ENCODE measurements around the gene ZFHX3.

The ZFHX3 gene

DNA sequence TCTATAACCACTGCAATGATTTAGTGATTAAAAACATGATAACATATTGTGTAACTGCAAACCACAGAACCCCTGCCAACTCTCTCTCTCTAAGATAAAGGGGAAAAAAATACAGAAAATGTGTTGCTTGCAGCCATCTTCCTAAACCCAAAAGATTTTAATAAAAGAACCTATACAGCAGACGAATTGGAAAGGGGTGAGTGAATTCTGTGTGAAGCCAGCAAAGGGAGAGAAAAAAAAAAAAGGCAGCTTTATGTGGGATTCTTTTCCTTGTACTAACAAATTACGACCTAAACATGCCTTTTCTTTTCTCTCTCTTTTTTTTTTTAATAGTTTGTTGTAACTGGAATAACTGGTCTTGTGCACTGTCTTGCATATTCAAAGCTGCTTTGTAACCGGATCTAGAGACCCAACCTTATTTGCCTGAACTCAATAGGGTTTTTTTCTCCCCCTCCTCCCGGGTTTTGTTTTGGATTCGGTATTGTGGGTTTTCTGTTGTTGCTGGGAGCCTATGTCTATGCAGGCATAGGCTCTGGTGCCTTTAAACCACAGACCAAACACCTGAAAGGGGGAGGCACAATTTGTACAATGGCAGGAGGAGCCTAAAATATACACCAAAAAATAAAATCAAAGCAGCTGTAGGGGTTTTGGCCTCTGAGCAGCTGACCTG lies 7.0 kb upstream of the ZFHX3 start:
- DNase-seq = no peak

DNA sequence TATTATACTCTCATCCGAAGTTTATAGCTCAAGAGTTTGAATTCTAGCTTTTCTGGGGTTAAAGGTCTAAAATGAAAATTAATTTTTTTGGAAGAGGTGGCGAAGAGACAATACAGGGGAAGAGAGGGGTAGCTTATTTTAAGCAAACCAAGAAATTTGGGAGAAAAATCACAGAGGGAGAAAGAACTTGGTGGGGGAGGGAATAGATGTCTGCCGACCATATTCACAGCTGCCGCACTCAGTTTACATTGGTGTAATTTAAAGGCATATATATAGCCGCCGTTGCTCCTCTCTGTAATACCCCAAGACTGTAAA lies 6.5 kb upstream of the ZFHX3 start:
- no peak for DNase-seq

DNA sequence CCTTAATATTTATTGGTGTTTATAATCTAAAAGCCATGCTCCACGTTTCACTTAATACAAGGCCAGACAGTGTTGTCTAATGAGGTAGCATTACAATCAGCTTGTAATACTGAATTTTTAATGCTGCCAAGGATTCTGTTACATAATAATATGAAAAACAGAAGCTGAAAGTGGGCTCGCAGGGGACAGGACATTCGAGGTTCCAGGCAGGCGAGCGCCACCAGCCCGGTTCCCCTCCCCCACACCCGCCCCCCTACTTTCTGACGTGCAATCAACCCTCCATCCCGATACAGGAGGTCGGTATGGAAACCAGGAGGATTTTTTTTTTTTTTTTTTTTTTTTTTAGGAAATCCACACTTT lies 6.2 kb upstream of the ZFHX3 start:
- DNase-seq = no peak

DNA sequence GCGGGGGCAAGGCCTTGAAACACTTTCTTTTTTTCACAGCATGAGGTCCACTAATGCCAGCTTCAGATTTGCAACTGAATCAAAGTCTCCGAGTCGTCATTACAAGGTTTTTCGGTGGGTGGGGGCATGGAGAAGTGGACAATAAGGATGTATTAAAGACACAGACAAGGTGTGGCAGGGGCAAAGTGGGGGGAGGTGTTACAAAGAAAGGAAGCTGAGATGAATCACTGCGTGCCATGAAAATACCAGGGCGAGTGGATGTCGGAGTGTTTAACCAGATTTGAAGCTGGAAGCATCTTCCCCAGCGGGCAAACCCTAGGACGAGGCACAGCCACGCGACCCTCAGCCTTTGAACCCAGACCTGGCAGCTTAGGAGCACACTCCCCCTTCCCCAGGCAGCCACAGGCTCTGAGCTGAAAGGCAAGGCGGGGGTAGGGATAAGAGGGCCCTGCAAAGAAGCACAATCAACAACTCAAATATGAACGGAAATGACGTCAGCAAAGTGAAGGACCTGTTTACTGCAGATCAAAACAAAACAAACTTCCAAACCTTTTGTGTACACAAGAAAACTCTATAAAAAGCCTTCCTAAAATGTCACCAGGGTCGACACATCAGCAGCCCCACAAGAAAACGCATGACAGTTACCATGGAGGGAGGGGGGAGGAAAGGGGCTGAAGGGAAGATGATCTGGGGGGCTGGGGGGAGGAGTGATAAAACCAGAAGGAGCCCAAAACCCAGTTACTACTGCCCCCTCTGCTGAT lies 5.6 kb upstream of the ZFHX3 start:
- no peak for DNase-seq

DNA sequence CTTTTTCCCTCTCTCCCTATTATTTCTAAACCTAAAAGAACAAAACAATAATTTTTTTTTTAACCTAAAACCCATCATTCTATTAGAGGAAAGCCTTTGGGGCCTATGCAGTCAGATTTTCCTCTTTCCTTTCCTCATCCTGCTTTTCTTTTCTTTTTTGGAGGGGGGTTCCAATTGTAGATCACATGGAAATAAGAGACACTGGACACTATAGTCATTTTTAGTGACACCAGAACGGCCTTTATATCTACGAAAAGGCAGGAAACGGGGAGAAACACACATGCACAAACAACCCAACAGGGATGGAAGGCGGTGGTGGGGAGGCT lies 5.1 kb upstream of the ZFHX3 start:
- no peak for DNase-seq

DNA sequence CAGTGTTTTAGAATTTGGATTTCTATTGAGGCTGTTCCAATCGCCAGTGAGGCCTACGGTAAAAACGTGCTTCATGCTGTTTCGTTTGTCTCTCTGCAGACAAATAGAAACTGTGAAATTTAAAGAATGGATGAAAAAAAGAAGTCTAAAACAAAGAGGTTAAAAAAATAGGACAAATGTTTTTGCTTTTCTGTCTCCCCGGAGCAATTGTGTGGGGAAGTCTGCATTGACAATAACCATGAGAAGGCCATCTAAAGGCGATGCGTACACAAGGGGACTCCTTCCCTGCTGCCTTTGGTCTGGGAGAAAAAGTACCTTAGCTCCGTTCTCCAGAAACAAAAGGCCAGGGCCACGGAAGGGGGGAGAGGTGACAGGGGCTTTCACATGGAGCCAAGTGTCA lies 4.6 kb upstream of the ZFHX3 start:
- DNase-seq = no peak

DNA sequence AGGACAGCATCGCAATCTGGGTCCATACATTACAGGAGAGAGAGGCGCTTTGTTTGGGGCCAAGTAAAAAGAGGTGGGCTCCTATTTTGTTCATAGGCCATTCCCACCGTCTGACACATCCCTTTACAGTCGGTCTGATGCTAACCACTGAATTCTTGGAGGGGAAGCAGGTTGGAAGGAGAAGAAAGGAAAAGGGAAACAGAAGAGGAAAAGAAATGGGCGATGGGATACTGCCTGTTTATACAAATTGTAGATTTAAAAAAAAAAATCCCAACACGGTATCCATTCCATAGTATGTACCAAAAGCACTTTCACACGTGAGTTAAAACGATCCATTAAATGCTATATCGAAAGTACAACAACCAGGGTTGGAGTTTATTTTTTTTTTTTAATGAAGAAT lies 4.0 kb upstream of the ZFHX3 start:
- no peak for DNase-seq

DNA sequence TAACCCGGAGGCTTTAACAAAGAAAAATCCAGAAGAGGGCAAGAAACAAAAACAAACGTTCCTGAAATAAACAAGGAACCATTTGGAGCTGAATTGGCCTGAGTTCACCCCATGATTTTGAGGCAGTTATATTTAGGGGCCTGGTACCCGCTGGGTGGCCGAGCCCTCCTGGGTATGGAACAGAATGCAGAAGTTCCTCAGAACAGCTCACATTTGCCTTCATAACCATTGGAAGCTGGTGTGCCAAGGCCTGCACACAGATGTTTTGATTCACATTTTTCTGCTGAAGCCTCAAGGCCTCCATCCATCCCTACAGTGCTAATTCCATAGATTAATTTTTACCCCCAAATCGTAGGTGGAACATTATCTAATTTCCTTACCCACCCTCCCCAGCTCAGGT lies 3.3 kb upstream of the ZFHX3 start:
- no peak for DNase-seq

DNA sequence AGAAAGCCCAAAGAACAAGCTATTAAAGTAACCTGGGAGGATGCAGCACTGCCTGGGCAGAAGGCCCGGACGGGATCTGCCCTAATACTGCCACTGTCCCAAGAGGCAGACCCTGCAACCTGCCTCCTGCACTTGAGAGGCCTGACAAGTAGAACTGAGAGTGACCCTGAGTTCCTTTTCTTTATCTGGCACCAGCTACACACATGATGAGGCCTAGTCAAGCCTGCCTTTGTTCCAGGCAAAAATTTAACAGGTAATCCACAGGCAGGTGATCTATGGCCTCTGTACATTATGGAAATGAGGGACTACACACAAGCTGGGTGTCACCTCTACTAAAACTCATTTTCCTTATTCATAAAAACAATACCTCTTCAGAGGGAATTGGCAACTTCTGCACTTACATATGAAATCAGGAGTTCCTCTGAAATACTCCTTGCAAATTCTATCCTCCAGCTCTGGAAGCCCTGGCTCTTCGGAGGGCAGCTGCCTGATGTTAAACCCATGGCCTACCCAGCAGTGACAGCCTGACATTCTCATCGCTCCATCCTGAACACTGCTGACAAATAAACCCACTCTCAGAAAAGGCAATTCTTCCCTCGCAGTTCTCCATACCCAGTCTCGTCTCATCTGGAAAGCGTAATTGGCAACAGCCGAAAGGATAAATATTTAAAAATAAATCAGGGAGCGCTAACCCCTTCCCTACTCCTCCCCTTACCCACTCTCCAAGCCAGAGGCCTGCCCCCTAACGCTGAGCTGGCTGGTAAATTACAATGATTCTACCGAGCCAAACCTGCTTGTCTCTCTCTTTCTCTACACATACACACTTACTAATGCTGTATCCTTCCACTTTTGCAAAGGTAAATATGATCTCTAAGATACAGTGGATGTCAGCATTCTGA lies 2.5 kb upstream of the ZFHX3 start:
- DNase-seq = no peak

DNA sequence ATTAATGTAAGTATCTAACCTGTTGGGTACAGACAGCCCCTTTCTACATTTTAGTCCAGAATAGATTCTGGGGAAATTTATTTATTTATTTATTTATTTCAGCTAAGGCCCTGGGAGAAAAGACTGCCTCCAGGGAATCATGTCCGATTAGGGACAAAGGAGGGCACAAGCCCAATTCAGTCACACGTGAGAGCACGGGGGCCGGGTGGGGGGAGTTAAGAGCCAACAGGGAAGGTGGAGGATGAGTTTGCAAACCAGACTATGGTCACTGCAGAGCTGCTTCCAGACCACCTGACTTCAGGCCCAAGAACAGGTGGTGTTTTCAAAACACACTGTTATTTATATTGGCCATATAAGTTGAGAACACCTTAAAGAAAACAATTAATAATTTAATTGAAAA lies 1.6 kb upstream of the ZFHX3 start:
- no peak for DNase-seq

DNA sequence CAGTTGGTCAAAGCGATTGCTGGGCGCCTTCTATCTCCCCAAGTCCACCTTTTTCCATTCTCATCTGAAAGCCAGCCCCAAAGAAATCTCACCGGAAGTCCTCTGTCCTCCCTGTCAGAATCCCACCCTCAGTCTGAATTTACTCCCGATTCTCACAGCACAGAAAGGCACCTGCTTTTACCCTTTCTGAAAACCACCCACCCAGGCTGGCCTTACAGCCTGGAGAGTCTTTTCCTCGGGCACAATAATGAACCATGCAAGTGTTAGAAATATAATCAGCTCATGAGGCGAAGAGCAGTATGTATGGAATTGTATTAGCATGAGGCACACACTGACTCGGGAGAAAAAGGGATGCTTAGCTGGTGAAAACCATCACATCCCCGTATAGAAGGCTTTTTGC lies 1.2 kb upstream of the ZFHX3 start:
- no peak for DNase-seq

DNA sequence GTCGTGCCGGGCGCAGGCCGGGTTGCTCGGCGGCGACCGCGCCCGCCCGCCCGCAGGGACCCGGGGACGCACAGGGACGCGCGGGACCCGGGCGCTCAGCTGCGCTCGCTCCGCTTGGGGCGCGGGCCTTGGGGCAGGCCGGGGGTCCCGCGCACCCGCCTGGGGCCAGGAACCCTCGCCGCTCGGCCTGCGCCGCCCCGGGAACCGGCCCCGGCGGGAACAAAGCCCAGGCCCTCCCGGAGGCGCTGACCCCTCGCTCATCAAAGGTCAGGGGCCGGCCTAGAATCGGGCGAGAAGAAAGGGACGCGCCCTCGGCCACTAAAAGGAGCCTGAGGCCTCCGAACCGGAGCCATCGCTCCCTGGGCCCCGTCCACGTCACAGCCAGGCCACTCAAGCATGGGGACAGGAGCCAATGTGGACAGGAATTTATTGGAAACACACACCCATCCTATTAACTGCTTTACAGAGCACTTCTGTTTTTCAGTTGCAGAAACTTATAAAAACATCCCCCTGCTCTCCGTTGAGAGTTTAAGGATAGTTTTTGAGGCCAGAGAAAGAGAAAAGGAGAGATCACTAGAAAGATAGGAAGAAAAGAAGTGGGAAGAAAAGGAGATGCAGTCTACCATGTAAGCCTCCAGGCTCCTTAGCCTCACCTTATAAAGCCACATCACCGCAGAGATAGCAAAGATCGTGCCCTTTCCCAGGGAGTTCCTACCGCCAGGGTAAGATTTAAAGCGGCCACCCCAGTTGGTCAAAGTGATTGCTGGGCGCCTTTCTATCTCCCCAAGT lies 558 bp upstream of the ZFHX3 start:
- no peak for DNase-seq

DNA sequence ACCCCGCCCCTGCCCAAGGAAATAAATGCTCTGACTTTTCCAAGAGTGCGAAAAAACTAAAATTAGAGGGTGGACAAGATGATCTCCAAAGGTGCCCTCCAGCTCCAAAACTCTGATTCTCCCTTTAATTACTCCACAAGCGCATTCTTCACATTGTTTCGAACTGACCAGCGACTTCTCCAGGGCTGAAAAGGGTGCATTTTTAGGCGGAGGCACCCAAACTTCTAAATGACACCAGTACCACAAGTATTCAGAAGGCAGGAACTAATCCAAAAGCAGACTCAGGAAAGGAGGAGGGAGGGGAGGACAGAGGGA lies 750 bp downstream of the ZFHX3 start:
- DNase-seq = no peak

DNA sequence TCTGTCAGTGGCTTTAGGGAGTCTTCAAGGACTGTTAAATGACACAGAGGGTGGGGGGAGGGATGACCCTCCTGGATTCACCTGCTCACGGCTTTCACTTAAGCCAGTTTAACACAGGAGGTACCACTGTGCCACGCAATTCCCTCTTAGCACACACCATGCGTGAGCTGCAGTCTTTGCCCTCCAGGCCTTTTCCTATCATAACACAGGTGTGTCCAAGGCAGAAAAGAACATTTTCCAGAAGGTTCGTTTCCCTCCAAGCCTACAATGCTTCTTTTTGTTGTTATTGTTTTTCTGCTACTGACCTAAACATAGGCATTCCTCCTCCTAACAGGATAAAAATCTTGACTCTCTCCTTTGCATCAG lies 1.1 kb downstream of the ZFHX3 start:
- DNase-seq = no peak

DNA sequence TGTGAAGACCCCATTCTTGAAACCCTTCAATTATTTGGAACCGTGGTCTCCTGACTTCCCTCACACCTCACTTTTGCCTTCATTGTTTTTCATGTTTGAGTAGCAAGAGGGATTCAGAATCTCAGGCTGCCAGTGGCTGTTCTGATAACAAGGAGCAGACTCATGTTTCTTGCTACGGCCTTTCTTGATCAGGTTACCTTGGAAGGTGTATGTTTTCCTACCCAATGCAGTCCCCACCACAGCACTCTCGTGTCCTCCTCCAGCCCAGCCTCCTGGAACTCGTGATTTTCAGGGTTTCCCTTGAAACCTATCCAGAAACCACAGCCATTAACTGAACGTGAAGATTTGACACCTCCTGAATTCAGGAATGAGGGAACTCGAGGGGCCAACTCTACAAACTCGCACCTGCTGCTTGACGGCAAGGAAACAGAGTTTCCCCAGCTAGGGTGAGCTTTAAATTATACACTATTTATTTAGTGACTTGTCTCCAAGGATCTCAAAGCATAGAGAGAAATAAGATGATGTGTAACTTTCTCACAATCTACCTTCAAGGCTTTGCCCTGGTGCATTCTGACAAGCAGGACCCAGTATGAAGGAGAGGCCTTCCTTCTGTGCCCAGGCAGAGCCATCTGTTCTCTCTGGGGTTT lies 1.6 kb downstream of the ZFHX3 start:
- no peak for DNase-seq

DNA sequence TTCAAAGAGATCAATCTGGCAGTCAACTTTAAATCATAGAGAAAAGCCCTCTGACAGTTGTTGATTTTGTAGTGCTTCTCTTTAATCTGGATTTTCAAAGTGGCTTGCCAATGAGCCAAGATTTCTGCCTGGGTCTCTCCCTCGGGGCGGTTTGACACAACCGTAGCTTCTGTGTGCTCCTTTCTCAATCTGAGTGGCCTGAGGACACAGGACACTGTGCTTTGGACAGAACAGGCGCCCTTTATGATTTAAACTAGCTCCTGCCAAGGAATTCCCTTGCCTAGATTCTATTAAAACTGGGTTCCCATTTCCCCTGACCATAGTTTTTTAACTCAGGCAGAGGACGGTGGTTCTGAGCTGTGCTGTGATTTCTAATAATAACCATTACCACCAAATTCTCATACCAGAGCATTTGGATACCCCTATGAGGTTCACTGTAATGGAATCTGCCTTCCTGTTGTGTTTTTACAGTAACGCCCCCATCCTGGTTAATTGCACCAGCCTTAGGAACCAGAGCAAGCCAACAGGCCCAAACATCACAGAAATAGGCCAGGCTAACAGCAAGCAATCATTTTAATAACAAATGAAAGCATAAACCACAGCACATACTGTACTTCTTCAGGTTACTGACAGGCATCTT lies 4.0 kb downstream of the ZFHX3 start:
- DNase-seq = no peak

DNA sequence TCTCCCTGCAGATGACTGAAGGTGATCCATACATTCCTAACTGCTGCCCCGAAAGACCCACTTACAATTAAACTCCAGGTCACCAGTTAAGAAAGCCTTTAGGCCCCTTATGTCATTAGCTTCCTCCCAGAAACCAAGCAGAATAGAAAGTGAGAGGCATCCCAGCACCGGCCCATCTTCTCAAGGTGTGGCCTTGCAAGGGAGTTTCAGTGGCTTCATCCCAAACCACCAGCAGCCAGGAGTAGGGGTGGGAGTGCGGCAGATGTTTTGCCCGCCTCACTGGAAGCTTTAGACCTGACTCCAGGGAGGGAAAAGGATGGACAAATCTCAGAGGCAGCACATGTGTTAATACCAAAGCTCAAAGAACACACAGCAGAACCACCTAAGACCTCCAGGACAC lies 5.1 kb downstream of the ZFHX3 start:
- DNase-seq = no peak

DNA sequence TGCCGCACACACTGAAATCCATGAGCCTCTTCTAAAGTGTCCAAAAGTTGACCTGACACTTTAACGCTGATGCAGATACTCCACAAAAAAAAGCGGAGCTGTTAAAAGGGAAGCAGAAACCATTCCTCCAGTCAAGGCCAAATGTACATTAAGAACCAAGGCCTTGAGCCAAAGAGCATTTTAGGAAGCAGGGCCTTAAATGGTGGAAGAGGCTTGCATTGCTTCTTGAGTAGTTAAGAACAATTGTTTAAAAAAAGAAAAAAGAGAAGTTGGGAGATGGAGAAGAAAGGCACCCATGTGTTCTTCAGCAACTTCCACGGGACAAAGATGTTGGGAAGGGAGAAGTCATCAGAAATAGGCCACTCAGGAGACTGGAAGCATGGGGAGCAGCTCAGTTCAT lies 6.3 kb downstream of the ZFHX3 start:
- DNase-seq = no peak

DNA sequence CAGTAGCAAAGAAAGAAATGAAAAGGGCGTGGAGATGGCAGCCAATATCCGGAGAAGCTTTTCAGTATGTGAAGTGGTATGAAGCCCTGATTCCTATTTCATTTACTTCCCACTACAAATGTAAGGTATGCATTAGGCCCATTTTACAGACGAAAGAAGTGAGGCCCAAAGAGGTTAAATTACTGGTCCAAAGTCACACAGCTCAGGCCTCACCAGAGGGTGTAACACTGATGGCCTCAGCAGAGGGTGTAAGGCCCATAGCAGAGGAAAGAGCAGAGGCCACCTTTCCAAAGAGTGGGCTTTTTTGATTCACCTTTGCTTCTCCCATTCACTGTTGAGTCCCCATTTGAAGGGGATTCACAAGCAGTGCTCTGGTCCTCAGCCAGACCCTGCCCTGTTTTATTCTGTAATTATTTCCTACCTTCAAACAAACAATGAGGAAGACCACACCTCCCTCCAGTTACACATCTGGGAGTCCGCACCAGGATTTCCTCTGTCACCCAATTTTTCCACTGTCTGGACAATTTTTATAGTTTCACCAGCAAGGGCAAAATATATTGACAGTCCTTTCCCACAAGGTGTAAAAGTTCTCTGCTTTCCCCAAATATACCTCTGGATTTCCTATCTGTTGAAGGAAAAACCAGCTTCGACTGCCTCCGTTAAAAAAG lies 7.1 kb downstream of the ZFHX3 start:
- no peak for DNase-seq

DNA sequence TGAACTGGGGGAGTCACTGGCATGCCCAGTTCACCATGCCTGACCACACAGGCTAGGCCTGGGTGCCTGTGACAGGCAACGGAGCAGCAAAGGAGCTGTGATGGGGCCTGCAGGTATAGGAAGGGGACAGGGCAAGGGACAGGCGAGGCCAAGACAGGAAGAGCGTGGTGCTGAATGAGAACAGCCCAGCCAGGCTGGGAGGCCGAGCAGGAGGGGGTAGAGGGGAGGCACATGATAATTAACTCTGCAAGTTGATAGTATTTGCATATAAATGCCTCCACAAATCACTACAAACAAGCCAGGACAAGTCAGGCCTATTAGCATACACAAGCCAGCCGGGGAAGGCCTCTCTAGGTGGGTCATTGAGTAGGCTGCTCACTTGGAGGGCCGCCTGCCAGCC lies 7.8 kb downstream of the ZFHX3 start:
- no peak for DNase-seq

DNA sequence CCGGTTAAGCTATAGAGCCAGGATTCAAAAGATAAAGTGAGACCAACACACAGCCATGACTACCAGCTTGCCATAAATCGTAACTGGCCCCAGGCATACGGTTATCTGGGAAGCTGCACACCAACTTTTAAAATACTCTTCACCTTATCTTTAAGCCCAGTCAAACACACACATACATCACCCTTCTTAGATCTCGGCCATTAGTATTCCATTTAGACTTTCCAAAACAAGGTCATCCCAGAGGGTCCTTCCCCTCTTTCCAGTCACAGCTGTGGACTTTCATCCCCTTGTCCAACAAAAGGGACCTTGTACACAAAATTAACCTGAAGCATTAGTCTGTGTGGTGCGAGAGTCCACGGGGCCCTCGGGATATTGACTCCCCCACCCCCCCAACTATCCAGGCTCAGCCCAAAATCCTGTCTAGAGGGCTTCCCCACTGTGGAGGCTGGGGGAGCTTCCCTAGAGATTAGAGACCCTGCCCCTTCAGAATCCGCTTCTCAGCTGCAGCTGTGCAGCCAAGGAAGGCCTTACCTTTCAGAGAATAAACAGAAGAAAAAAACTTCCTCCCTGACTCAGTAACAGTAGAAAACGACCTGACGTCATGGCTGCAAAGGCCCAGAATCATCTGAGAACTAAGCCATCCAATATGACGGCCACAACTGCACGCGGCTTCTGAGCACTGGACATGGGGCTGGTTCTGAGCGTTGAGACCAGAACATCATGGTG lies 9.9 kb downstream of the ZFHX3 start:
- DNase-seq = no peak
